Measurements from ENCODE around the gene MYF6.

- TF ChIP-seq YY1 (IDR thresholded peaks at IDR 0.05; ENCODE audit: insufficient read depth, insufficient read length): no peak
- TF ChIP-seq ZNF274 (IDR thresholded peaks at IDR 0.05; ENCODE audit: low read depth, low read length): no peak
These were observed 5.4 kb downstream of the MYF6 start for GRCh38 chr12:80712866-80713265.
